HG02852 (cell line): Measurements from ENCODE around the gene KCNH2.
"Not testable (repeated sequence)": the region's sequence is repeated elsewhere in the genome, so short reads cannot be mapped to it uniquely, and the experiment has no call there.

Experiments used
- ATAC-seq: cut with Tn5 transposase; IDR thresholded peaks from one replicate; pipeline ENCODE4 v1.9.1; 2021; ENCODE audit warnings: mild to moderate bottlenecking, moderate library complexity; ENCODE audit not compliant: unreplicated experiment

The KCNH2 gene, protein sequence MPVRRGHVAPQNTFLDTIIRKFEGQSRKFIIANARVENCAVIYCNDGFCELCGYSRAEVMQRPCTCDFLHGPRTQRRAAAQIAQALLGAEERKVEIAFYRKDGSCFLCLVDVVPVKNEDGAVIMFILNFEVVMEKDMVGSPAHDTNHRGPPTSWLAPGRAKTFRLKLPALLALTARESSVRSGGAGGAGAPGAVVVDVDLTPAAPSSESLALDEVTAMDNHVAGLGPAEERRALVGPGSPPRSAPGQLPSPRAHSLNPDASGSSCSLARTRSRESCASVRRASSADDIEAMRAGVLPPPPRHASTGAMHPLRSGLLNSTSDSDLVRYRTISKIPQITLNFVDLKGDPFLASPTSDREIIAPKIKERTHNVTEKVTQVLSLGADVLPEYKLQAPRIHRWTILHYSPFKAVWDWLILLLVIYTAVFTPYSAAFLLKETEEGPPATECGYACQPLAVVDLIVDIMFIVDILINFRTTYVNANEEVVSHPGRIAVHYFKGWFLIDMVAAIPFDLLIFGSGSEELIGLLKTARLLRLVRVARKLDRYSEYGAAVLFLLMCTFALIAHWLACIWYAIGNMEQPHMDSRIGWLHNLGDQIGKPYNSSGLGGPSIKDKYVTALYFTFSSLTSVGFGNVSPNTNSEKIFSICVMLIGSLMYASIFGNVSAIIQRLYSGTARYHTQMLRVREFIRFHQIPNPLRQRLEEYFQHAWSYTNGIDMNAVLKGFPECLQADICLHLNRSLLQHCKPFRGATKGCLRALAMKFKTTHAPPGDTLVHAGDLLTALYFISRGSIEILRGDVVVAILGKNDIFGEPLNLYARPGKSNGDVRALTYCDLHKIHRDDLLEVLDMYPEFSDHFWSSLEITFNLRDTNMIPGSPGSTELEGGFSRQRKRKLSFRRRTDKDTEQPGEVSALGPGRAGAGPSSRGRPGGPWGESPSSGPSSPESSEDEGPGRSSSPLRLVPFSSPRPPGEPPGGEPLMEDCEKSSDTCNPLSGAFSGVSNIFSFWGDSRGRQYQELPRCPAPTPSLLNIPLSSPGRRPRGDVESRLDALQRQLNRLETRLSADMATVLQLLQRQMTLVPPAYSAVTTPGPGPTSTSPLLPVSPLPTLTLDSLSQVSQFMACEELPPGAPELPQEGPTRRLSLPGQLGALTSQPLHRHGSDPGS

DNA sequence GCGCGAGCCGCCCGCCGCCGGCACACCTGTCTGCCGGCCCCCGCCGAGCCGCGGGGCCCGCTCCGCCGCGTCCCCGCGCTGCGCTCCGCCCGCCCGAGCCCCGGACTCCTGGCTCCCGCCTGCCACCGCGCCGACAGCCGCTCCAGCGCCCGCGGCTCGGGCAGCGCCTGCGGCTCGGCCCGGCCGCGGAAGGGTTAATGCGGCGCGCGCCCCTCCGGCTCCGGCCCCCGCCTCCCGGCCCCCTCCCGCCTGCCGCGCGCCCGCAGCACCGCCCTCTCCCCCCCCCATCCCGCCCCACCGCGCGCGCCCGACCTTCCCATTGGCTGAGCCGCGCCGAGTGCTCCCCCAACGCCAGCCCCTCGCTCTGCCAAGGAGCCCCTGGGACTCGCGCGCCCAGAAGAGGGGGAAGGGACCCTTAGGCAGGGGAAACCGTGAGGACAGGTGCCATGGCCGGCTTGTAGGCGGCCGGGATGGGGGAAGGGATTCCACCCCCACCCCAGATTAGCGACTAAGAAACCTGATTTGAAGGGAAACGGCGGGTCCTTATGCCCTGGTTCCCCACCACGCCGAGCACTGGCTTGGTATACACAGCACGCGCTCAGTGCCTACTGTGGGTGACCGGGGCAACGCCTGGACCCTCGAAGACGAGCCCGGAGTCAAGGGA, at the start of gene KCNH2:
Gene KCNH2 (minus strand): TSS at position 196 of the 664 bp plus-strand sequence. CDS start 408 bp downstream, outside the sequence.
- ATAC-seq, result no peak

DNA sequence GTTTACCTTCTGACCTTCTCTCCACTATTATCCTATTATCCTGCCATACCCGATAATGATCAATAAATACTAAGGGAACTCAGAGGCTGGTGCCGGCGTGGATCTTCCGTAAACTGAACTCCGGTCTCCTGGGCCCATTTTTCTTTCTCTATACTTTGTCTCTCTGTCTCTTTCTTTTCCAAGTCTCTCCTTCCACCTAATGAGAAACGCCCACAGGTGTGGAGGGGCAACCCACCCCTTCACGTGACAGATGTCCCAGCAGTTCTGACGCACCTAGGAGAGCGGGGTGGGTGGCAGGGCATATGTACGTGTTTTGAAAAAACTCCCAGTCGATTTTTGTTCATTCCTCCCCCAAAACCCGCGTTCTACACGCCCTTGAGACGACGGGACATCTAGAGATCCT, 49.6 kb upstream of the KCNH2 start:
- ATAC-seq, result not testable (repeated sequence)

DNA sequence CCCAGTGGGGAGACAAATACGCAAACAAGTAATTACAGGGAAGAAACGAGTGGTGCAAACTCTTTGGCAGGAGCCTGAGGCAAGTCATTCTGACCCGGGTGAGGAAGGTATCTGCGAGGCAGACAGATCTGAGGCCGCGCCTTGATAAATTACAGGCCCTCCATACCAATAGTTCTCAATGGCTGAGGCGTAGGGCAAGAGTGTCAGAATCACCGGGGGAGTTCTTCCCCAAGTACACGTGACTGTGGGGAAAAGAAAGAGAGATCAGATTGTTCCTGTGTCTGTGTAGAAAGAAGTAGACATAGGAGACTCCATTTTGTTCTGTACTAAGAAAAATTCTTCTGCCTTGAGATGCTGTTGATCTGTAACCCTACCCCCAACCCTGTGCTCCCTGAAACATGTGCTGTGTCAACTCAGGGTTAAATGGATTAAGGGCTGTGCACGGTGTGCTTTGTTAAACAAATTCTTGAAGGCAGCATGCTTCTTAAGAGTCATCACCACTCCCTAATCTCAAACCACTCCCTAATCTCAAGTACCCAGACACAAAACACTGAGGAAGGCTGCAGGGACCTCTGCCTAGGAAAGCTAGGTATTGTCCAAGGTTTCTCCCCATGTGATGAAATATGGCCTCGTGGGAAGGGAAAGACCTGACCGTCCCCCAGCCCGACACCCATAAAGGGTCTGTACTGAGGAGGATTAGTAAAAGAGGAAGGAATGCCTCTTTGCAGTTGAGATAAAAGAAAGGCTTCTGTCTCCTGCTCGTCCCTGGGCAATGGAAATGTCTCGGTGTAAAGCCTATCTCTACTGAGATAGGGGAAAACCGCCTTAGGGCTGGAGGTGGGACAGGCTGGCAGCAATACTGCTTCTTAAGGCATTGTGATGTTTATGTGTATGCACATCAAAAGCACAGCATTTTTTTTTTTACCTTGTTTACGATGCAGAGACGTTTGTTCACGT, 48.9 kb upstream of the KCNH2 start:
- ATAC-seq, result not testable (repeated sequence)

DNA sequence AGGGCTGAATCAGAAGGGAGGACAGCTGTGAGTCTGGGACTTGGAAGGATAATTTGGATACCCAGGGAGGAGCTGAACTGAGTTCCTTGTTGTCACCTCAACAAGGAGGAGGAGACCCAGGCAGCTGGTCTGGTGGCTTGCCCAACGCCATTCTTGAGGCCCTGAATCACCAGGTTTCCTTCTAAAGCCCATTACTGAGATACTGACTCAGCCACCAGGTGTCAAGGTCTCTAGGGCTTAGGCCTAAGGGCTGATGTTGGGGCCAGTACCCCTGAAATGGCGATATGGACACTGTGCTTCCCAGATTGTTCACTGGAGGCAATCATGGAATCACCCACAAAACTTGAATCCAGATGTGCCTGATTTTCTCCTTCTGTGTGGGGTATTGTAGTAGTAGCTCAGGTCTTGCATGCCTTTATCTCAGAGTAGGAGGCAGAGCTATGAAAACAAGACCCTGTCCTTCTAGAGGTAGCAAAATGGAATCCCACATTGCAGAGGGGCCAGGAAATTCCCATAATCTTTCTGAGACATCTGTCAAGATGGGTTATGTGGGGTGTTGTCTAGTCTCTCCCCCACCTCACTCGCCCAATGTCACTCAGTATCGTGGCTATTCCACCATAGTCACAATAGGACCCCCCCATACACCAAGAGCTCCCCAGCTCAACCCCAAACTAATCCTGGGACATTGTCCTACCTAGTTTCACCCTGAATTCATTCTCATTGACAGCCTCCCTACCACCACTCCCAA, 48.0 kb upstream of the KCNH2 start:
- no peak for ATAC-seq

DNA sequence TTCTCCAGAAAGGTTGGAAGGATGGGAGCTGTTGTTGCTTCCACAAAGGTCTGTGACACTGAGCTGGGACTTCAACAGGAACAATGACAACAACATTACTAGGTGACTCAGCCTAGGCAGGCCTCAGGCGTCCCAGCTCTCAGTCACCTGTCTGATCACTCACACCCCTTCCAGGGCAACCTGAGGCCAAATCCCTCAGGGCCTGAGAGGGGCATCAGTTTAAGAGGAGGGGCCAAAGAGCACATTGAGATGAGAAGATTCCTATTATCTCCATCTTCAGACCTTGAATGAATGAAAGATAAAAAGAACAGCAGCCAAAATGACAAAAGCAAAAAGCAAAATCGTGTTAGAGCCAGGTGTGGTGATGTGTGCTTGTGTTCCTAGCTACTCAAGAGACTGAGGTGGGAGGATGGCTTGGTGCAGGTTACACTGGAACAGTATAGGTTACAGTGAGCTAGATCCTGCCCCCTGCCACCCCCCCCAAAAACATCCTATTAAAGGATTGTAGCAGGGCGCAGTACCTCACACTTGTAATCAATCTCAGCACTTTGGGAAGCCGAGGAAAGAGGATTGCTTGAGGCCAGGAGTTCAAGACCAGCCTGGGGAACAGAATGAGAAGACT, 46.4 kb upstream of the KCNH2 start, which contains the start of gene ATG9B:
Gene ATG9B (minus strand): TSS at position 60 of the 622 bp plus-strand sequence. CDS start 71 bp downstream, outside the sequence.
- ATAC-seq, result no peak

DNA sequence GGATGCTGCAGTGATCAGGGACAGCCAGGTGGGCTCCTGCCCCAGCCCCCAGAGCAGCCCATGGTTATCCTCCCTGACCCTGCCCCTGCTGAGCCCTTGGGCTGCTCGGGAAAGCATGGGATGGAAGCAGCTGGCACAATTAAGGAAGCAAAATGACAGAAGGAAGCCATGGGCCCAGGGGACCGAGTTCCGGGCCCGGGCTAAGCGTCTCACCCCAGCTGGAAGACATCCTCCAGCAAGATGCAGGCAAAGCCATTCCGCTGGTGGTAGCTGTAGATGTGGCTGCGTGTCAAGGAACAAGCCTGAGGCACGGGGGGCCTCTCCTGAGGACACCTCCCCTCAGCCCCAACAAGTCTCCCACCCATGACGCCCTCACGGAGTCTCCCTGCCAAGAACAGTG, 45.1 kb upstream of the KCNH2 start:
- no peak for ATAC-seq

DNA sequence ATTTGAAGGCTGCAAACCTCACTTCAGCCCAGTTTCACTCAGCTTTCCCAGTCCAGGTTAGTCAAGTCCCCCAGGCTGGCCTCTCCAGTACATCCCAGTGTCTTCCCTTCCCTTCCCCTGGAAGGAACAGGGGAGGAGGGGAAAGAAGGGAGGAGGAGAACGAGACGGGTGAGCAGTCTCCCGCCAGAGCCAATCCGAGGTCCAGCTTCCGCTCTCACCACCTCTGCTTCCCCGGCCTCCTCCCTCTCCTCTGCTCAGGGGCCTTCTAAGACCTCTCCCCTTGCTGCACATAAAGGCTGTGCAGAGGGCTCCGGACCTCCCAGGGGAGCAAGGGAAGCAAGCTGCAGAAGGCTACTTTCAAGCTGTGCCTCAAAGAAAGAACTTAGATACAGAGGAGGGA, 42.1 kb upstream of the KCNH2 start:
- ATAC-seq, result no peak

DNA sequence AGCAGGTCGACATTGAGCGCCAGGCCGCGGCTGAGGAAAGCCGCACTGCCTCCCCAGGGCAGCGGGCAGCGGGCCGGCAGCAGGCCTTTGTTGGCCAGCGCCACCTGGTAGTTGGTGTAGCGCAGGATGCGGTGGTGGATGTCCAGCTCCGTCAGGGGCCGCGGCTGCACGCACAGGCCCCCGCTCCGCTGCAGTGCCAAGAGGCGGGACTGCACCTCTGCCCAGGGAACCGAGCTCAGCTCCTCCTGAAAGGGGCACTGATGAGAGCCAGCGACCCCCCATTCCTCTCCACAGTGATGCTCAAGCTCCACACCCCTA, 41.0 kb upstream of the KCNH2 start:
- ATAC-seq, result no peak

DNA sequence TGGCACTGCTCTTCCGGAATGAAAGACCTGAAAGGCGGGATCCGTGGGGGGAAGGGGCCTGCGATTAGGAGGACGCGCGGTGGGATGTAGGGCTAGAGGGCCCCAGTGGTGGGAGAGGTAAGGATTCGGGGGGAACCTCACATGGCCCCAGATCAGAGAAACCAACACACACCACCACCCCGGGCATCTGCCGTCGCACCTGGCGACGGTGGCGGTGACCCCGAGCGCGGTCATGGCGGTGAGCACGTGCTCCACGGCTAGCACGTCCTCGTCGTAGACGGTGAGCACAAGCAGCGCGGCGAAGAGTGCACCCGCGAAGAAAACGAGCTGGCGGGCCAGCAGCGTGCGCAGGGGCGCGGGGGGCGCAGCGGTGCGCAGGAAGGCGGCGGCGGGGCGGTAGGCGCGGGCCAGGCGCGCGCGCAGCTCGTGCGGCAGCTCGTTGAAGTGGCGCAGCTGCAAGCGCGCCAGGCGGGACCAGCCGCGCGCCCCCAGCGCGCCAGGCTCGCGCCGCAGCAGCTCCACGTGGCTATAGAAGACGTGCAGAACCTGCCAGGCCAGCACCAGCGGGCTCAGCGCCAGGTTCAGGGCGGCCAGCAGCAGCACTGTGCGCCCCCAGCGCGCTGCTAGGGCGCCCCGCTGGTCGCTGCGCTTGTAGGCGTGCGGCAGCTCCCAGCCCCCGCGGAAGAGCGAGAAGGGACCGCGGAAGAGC, 40.5 kb upstream of the KCNH2 start:
- peak; percentile 10 for ATAC-seq

DNA sequence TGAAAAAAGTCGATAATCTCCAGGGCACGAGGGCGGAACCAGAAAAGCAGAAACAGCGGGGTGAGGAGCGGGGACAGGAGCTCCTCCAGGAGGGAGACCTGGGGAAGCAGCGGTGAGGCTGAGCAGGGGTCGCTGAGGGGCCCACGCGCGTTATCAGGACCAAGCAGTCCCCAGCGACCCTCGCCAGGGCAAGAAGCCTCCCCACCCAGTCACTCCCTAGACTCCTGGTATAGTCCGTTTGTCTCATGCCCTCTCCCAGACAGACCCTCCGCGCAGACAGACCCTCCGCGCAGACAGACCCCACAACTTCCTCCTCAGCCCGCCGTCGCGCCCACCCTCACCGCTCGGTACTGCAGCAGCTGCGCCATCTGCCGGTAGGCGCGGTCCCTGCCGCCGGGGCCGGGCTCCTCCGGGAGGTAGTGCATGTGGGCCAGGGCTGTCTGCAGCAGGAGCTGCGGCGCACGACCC, 39.9 kb upstream of the KCNH2 start:
- peak; percentile 58 for ATAC-seq

DNA sequence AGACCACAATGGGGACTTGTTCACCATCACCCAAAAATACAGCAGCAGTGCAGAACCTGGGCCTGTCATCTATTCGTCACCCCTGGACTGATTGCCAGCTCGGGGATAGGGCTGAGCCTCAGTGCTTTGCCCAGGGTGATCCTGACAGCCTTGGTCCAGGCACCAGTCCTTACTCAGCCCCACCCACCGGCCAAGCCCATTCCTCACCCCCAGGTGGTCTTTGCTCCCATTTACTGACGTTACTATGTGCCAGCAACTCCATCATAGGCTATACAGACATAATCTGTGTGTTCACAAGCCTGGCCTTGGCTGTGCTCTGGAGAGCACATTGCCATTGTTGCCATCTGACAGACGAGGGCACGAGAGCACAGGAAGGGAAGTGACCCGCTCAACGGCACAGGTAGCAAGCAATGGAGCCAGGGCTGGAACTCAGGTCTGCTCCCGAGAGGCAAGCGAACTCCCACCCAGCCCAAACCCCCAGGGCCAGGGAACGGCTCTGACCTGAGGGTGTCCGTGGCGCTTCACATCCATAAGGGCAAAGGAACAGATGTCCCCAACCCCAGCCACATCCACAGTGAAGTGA, 39.3 kb upstream of the KCNH2 start:
- ATAC-seq, result no peak

DNA sequence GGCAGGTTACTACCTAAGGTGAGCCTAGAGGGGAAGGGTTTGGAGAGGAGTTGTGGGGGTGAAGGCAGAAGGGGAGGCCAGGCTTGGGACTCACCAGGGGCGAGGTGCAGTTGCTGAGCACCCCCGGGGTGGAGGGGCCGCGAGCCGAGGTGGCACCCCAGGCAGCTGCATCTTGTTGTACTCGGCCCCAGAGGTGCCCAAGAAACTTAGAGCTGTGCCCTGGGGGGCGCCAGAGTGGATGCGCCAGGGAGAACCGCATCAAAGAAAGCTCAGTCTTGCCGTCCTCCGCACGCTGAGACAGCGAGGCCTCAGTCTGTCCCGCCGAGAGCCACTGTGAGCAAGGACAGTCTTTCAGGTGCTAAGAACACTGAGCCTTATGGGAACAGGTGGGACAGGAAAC, 38.8 kb upstream of the KCNH2 start:
- no peak for ATAC-seq

DNA sequence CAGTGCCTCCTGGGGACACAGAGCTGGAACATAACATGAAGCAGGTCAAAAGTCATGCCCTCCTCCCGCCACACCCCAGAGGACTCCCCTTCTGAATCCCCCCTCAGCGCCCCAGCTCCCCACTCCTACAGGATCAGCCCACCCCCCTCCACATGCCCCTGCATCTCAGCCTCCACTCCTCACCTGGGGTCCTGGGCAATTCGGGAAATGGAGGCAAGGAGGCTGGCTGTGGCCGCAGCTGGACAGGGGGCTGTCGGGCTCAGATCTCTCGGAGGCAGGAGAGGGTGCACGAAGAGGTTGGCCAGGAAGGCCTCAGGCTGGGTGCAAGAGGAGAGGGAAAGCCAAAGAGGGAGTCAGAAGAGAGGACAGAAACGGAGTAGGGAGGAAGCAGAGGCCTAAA, 38.4 kb upstream of the KCNH2 start:
- ATAC-seq, result no peak

DNA sequence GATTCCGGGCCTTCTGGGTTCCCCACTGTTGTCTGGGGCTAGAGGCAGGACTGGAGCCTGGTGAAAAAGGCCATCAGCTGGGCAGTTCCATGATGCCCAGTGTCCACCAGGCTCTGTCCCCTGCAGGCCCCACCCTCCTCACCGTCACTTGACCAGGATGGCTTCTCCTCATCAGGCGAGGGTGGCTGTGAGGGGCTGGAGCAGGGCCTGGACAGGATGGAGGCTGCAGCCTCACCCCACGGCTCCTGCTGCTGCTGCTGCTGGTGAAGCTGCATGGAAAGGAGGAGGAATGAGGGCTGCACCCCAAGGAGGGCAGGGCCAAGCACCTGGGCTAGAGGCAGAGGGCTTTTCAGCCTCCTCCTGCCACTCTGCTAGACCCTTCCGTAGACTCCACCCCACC, 37.8 kb upstream of the KCNH2 start:
- ATAC-seq, result no peak

DNA sequence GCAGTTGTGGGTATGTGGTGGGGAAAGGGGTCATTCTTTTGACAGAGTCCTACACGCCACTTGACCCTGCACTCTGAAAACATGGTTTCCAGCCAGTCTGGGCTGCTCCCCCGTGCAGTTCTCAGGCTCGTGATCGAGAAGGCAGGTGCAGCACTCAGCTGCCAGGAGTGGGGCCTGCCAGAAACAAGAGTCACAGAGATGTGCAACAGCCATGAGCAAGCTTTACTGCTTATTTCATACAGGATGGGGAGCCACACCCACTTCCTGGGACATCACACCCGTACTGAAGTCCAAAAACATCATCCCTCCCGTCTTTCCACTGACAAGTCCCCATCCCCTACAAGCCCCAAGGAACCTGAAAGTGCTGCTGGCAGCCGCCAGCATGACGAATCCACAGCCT, 36.8 kb upstream of the KCNH2 start:
- no peak for ATAC-seq

DNA sequence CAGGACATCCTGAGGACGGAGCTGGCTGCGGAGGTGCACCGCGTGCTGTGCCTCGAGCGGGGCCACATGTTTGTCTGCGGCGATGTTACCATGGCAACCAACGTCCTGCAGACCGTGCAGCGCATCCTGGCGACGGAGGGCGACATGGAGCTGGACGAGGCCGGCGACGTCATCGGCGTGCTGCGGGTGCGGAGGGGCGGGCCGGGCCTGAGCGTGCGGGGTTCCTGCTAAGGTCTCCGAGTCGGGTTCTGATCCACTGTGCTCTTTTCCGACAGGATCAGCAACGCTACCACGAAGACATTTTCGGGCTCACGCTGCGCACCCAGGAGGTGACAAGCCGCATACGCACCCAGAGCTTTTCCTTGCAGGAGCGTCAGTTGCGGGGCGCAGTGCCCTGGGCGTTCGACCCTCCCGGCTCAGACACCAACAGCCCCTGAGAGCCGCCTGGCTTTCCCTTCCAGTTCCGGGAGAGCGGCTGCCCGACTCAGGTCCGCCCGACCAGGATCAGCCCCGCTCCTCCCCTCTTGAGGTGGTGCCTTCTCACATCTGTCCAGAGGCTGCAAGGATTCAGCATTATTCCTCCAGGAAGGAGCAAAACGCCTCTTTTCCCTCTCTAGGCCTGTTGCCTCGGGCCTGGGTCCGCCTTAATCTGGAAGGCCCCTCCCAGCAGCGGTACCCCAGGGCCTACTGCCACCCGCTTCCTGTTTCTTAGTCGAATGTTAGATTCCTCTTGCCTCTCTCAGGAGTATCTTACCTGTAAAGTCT, 35.8 kb upstream of the KCNH2 start:
- ATAC-seq, result peak; percentile 51

DNA sequence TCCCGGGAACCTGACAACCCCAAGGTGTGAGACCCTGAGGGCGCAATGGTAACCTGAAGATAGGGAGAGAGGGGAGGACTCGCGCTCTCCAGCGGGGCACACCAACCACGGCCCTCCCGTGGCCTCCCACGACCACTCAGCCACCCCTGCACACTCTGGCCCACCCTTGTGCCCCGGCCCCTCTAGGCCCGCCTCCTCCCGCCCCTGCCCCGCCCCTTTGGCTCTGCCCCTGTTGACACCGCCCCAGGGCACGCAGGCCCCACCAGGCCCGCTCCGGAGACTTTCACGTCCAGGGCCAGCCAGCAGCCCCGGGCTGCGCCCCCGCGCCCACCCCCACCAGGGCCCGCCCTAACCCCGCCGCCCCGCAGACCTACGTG, 35.2 kb upstream of the KCNH2 start:
- peak; percentile 2 for ATAC-seq
